Panc1 (cell line): ENCODE results near the gene IDH2. TPM values are rescaled to one million over a fixed set of nuclear protein-coding genes. Genes with fewer than 3 reads are reported as not detected.

Source experiments
- ATAC-seq: fragments of 200-7000 bp; cut with Tn5 transposase; 2 replicates; pipeline ENCODE4 v1.9.1; 2020; ENCODE audit warnings: mild to moderate bottlenecking, moderate library complexity
- BruUV-seq: library from RNA; stranded (reverse); fragments of 400-500 nt; replicated peaks from 2 replicates; lab custom pipeline; 2021; lab: Mats Ljungman, UMichigan
- CTCF ChIA-PET: fragments of 300-600 bp; sonication (Branson Sonifier 250); formaldehyde crosslinking; loops from one replicate; lab custom pipeline; 2022; ENCODE audit warnings: antibody characterized with exemption; lab: Charles Lee
- POLR2A ChIA-PET: fragments of 300-600 bp; sonication (Branson Sonifier 250); formaldehyde crosslinking; loops from one replicate; lab custom pipeline; 2022; ENCODE audit warnings: antibody characterized with exemption; lab: Charles Lee
- DNase-seq: peaks from one replicate; pipeline ENCODE4 v3.0.0-alpha.2; 2010; ENCODE audit warnings: low read depth, low spot score
- H3K27ac ChIP-seq: 2 replicates; pipeline ENCODE4 v1.5.1; 2011; ENCODE audit warnings: mild to moderate bottlenecking, low read length, inconsistent platforms
- H3K27me3 ChIP-seq: fragments of 200-500 bp; sonication (Bioruptor generic); 2 replicates; pipeline ENCODE4 v1.6.0; 2014; ENCODE audit warnings: low read length, inconsistent platforms; ENCODE audit not compliant: control insufficient read depth, insufficient read depth
- H3K36me3 ChIP-seq: fragments of 200-500 bp; sonication (Bioruptor generic); 2 replicates; pipeline ENCODE4 v1.5.1; 2014; ENCODE audit warnings: inconsistent platforms, mild to moderate bottlenecking, low read length, moderate library complexity; ENCODE audit not compliant: control insufficient read depth, insufficient read depth
- H3K4me1 ChIP-seq: 2 replicates; pipeline ENCODE4 v1.5.1; 2011; ENCODE audit warnings: inconsistent platforms, mild to moderate bottlenecking, low read length, moderate library complexity; ENCODE audit not compliant: control insufficient read depth, insufficient read depth
- H3K4me3 ChIP-seq, 2 experiments: 2 replicates each; pipeline ENCODE4 v1.5.1; 2011 to 2012; ENCODE audit warnings: low read depth in 2 of 2, low read length in 2 of 2, mild to moderate bottlenecking in 2 of 2, inconsistent platforms in 1 of 2, moderate library complexity in 1 of 2
- H3K9me3 ChIP-seq: fragments of 200-500 bp; sonication (Bioruptor generic); 2 replicates; pipeline ENCODE4 v1.5.1; 2014; ENCODE audit warnings: low read depth, mild to moderate bottlenecking, inconsistent platforms, low read length, moderate library complexity; ENCODE audit not compliant: control insufficient read depth, insufficient read depth
- POLR2AphosphoS5 ChIP-seq: IDR thresholded peaks from 2 replicates; pipeline ENCODE4 v1.6.1; 2012; ENCODE audit warnings: mild to moderate bottlenecking, low read depth, low read length, moderate library complexity
- SIN3A ChIP-seq: IDR thresholded peaks from 2 replicates; pipeline ENCODE4 v1.6.1; 2012; ENCODE audit warnings: low read depth, mild to moderate bottlenecking, low read length, moderate library complexity, borderline replicate concordance; ENCODE audit not compliant: insufficient read depth
- TCF7L2 ChIP-seq: IDR thresholded peaks from 2 replicates; pipeline ENCODE4 v1.6.1; 2011; ENCODE audit warnings: mild to moderate bottlenecking, low read depth, low read length, inconsistent platforms
- in situ Hi-C: cut with HindIII; loops from 2 replicates; pipeline ENCODE4 v1.10.0; 2016; ENCODE audit warnings: low sequenced_read_pairs, low pct_unique_long_range_greater_than_20kb
- intact Hi-C: fragments of 100-400 bp; cut with micrococcal nuclease; formaldehyde crosslinking; loops from one replicate; pipeline ENCODE4 v1.10.0; 2022; ENCODE audit not compliant: unreplicated experiment
- total RNA-seq: library from RNA; stranded (reverse); gene quantifications from one replicate; pipeline ENCODE4 v1.2.1, GENCODE V29; 2021; ENCODE audit not compliant: unreplicated experiment
- TF ChIP-seq, protein P1 (sequence below), 2 experiments: IDR thresholded peaks; 2 replicates each; pipeline ENCODE4 v1.6.1; 2011 to 2012; ENCODE audit warnings: low read depth in 2 of 2, control low read depth in 1 of 2, low read length in 1 of 2, mild to moderate bottlenecking in 1 of 2, moderate library complexity in 1 of 2; ENCODE audit not compliant: insufficient read depth in 1 of 2
- TF ChIP-seq, protein P2 (sequence below): fragments of 450-650 bp; IDR thresholded peaks from 2 replicates; pipeline ENCODE4 v1.5.1; 2017; ENCODE audit warnings: mild to moderate bottlenecking

The IDH2 gene
- total RNA-seq, 1 experiment from 2014 or later: 197 TPM

DNA sequence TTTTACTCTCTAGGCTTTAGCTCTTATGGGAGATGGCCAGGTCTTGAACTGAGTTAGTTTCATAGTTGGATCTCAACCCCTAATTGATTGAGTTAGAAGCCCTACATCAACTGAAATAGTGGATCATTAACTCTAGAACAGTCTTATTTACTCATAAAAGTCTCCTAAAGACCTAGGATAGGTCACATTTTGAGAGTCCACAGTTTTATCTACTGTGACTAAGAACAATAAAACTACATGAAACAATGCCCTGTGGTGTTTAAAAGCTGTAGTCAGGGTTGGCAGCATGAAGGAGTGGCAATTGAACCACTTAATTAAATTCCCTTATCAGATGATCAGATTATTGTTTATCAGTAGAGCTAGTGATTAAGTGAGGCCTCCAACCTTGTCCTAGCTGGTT is 22.2 kb upstream of the IDH2 start:
- ATAC-seq (peak; percentile 76), DNase-seq (no peak)
- H3K36me3 ChIP-seq: no peaks in the 10 kb centered on the region
- no peak overlapping the region for H3K27ac ChIP-seq
- H3K9me3 ChIP-seq: no peaks in the 10 kb centered on the region
- H3K27me3 ChIP-seq: no peaks in the 10 kb centered on the region
- BruUV-seq: no TSS peak
- in situ Hi-C loops (no loop called here), intact Hi-C loops (no loop called here)
- CTCF ChIA-PET: no interaction called here
- TF ChIP-seq TCF7L2: peak; percentile 89
- TF ChIP-seq, protein P1, sequence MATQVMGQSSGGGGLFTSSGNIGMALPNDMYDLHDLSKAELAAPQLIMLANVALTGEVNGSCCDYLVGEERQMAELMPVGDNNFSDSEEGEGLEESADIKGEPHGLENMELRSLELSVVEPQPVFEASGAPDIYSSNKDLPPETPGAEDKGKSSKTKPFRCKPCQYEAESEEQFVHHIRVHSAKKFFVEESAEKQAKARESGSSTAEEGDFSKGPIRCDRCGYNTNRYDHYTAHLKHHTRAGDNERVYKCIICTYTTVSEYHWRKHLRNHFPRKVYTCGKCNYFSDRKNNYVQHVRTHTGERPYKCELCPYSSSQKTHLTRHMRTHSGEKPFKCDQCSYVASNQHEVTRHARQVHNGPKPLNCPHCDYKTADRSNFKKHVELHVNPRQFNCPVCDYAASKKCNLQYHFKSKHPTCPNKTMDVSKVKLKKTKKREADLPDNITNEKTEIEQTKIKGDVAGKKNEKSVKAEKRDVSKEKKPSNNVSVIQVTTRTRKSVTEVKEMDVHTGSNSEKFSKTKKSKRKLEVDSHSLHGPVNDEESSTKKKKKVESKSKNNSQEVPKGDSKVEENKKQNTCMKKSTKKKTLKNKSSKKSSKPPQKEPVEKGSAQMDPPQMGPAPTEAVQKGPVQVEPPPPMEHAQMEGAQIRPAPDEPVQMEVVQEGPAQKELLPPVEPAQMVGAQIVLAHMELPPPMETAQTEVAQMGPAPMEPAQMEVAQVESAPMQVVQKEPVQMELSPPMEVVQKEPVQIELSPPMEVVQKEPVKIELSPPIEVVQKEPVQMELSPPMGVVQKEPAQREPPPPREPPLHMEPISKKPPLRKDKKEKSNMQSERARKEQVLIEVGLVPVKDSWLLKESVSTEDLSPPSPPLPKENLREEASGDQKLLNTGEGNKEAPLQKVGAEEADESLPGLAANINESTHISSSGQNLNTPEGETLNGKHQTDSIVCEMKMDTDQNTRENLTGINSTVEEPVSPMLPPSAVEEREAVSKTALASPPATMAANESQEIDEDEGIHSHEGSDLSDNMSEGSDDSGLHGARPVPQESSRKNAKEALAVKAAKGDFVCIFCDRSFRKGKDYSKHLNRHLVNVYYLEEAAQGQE (IDR thresholded peaks at IDR 0.05; ENCODE audit: insufficient read depth in 1 of 2, low read depth in 2 of 2, low read length in 1 of 2): no peak
- H3K4me1 ChIP-seq: peaks cover 11% of the 10 kb centered on the region
- POLR2A ChIA-PET: no interaction called here
- no peak overlapping the region for H3K4me3 ChIP-seq

DNA sequence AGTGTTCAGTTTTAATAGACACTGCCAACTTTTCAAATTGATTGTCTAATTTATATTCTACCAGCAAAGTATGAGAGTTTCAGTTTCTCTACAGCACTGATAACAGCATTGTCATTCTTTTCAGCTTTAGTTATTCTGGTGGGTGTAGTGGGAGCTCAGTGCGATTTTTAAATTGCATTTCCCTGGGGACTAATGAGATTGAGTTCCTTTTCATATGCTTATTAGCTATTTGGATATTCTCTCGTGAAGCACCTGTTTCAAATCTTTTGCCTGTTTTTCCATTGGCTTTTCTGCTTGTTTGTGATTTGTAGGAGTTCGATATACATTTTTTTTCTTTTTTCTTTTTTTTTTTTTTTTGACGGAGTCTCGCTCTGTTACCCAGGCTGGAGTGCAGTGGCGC is 18.8 kb upstream of the IDH2 start:
- POLR2A ChIA-PET: interaction anchor here (0.6 to 0.7 kb wide), 2 partner anchors 33 to 37 kb away, joined by 6 to 7 read pairs; no protein-coding TSS in a partner anchor

DNA sequence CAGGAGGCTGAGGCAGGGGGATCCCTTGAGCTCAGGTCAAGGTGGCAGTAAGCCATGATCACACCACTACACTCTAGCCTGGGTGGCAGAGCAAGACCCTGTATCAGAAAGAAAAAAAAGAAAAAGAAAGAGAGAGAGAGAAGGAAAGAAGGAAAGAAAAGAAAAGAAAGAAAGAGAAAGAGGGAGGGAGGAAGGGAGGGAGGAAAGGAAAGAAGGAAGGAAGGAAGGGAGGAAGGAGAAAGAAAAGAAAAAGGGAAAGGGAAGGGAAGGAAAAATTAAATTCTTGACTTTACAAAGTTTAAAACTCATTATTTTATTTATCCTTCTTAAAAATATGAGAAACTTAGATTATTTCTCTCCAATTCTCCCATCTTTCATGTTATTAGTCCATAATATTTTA is 17.1 kb upstream of the IDH2 start:
- Histone ChIP-seq H3K9me3 (peaks cover 2% of the 10 kb centered on the region; the same call in 1 of the 2 replicates), H3K27ac (no peak overlapping the region), H3K27me3 (no peaks in the 10 kb centered on the region), H3K4me1 (no peaks in the 10 kb centered on the region), H3K4me3 (no peak overlapping the region), H3K36me3 (no peaks in the 10 kb centered on the region)
- DNase-seq (no peak), ATAC-seq (no peak)
- CTCF ChIA-PET: interaction anchor here (0.7 kb wide), 1 partner anchor 15 kb away, joined by 18 read pairs; no protein-coding TSS in a partner anchor
- intact Hi-C loops (no loop called here), in situ Hi-C loops (no loop called here)
- POLR2A ChIA-PET: no interaction called here
- TF ChIP-seq SIN3A: no peak
- TF ChIP-seq, protein P2, sequence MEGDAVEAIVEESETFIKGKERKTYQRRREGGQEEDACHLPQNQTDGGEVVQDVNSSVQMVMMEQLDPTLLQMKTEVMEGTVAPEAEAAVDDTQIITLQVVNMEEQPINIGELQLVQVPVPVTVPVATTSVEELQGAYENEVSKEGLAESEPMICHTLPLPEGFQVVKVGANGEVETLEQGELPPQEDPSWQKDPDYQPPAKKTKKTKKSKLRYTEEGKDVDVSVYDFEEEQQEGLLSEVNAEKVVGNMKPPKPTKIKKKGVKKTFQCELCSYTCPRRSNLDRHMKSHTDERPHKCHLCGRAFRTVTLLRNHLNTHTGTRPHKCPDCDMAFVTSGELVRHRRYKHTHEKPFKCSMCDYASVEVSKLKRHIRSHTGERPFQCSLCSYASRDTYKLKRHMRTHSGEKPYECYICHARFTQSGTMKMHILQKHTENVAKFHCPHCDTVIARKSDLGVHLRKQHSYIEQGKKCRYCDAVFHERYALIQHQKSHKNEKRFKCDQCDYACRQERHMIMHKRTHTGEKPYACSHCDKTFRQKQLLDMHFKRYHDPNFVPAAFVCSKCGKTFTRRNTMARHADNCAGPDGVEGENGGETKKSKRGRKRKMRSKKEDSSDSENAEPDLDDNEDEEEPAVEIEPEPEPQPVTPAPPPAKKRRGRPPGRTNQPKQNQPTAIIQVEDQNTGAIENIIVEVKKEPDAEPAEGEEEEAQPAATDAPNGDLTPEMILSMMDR: no peak
- TF ChIP-seq TCF7L2: no peak
- no peak for TF ChIP-seq POLR2AphosphoS5
- TF ChIP-seq, protein P1 (IDR thresholded peaks at IDR 0.05; ENCODE audit: insufficient read depth in 1 of 2, low read depth in 2 of 2, low read length in 1 of 2): no peak
- BruUV-seq: no TSS peak

More for the DNA sequence above, 18.8 kb upstream of the IDH2 start:
- H3K27me3 ChIP-seq: no peaks in the 10 kb centered on the region
- in situ Hi-C loops (no loop called here), intact Hi-C loops (no loop called here)
- H3K4me3 ChIP-seq: no peak overlapping the region
- no TSS peak for BruUV-seq
- H3K4me1 ChIP-seq: peaks cover under 1% of the 10 kb centered on the region; the same call in 1 of the 2 replicates
- no peak for ATAC-seq
- DNase-seq: no peak
- TF ChIP-seq SIN3A (no peak), POLR2AphosphoS5 (no peak)
- H3K27ac ChIP-seq: no peak overlapping the region
- CTCF ChIA-PET: interaction anchor here (0.6 kb wide), 1 partner anchor 200 kb away, joined by 3 read pairs; no protein-coding TSS in a partner anchor
- no peaks in the 10 kb centered on the region for H3K9me3 ChIP-seq
- H3K36me3 ChIP-seq: no peaks in the 10 kb centered on the region
